Fibroblast of the aortic adventitia (primary cell): ENCODE data around the gene RBBP8NL. TPM values are rescaled to one million over a fixed set of nuclear protein-coding genes. Genes with fewer than 3 reads are reported as not detected.
A peak's percentile ranks its signal among the peaks of the same experiment; 100 is the strongest.

Source experiments
- DNase-seq: peaks from one replicate; pipeline ENCODE4 v3.0.0-alpha.2; 2010; ENCODE audit warnings: low read depth
- H3K4me3 ChIP-seq: 2 replicates; pipeline ENCODE4 v1.5.1; 2011; ENCODE audit warnings: low read depth, mild to moderate bottlenecking, control low read depth, low read length, moderate library complexity
- CTCF ChIP-seq: IDR thresholded peaks from 2 replicates; pipeline ENCODE4 v1.5.1; 2011; ENCODE audit warnings: mild to moderate bottlenecking, low read length, control low read depth, inconsistent platforms; ENCODE audit not compliant: insufficient read depth
- total RNA-seq: library from RNA; depleted of rRNA; stranded (reverse); fragments of >200 nt; gene quantifications from 2 replicates; pipeline ENCODE4 v1.2.3, GENCODE V29; 2012; ENCODE audit warnings: low replicate concordance

Gene RBBP8NL
- total RNA-seq, 1 donor: not detected

- TF ChIP-seq CTCF: no peak
- no peak for DNase-seq
- no peak overlapping the region for H3K4me3 ChIP-seq
These were observed 18.4 kb upstream of the RBBP8NL start for GRCh38 chr20:62445553-62446340.

- H3K4me3 ChIP-seq: no peak overlapping the region
- no peak for TF ChIP-seq CTCF
- no peak for DNase-seq
These were observed 16.9 kb upstream of the RBBP8NL start for GRCh38 chr20:62444286-62444685.

GRCh38 chr20:62441987-62442539 is 14.7 kb upstream of the RBBP8NL start:
- DNase-seq: peak; percentile 9
- no peak for TF ChIP-seq CTCF
- no peak overlapping the region for H3K4me3 ChIP-seq

- no peak for TF ChIP-seq CTCF
- DNase-seq: no peak
- no peak overlapping the region for H3K4me3 ChIP-seq
These were observed 11.9 kb upstream of the RBBP8NL start for GRCh38 chr20:62439218-62439617.

- no peak overlapping the region for H3K4me3 ChIP-seq
- no peak for DNase-seq
- no peak for TF ChIP-seq CTCF
These were observed 10.6 kb upstream of the RBBP8NL start for GRCh38 chr20:62437927-62438326.

- no peak overlapping the region for H3K4me3 ChIP-seq
- no peak for DNase-seq
- TF ChIP-seq CTCF: no peak
These were observed 10.2 kb upstream of the RBBP8NL start for GRCh38 chr20:62437496-62437895.

- H3K4me3 ChIP-seq: no peak overlapping the region
- TF ChIP-seq CTCF: no peak
- DNase-seq: no peak
These were observed 9.4 kb upstream of the RBBP8NL start for GRCh38 chr20:62436692-62437091.
